Measurements from ENCODE around the gene CCDC78.

DNA sequence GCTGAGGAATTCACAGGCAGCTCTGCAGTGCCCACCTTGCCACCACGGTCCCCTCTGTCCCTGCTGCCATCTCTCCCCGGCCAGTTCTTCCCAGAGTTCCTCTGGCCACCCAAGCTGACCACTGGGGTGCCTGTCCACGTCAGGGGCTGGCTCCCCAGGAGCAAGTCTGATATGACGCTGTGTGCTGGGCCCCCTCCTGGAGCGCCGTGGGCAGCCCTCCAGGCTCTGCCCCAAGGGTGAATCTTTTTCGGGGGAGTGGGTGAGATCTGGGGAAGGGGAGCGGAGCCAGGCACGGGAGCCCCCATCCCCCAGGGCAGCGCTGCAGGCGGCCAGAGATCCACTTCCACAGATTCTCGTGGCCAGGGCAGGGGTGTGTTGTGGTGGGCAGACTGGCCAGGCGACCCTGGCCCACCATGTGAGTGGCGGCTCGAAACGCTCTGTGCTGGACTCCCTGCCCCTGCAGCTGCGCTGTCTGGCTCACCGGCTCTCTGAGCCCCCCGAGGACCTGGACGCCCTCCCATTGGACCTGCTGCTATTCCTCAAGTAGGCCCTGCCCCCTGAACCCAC is 38.0 kb upstream of the CCDC78 start:
- TF ChIP-seq, protein P1, sequence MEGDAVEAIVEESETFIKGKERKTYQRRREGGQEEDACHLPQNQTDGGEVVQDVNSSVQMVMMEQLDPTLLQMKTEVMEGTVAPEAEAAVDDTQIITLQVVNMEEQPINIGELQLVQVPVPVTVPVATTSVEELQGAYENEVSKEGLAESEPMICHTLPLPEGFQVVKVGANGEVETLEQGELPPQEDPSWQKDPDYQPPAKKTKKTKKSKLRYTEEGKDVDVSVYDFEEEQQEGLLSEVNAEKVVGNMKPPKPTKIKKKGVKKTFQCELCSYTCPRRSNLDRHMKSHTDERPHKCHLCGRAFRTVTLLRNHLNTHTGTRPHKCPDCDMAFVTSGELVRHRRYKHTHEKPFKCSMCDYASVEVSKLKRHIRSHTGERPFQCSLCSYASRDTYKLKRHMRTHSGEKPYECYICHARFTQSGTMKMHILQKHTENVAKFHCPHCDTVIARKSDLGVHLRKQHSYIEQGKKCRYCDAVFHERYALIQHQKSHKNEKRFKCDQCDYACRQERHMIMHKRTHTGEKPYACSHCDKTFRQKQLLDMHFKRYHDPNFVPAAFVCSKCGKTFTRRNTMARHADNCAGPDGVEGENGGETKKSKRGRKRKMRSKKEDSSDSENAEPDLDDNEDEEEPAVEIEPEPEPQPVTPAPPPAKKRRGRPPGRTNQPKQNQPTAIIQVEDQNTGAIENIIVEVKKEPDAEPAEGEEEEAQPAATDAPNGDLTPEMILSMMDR (conservative IDR thresholded peaks at IDR 0.05; ENCODE audit: low read length) = no peak
- TF ChIP-seq EZH2phosphoT487 (IDR thresholded peaks at IDR 0.05; ENCODE audit: borderline replicate concordance) = no peak
